HepG2 (cell line): ENCODE data around the gene SH2D3A. TPM values are rescaled to one million over a fixed set of nuclear protein-coding genes. Genes with fewer than 3 reads are reported as not detected.

Source experiments
- CREB1 ChIP-seq, 2 experiments: fragments of 450-650 bp in 1 of 2; IDR thresholded peaks; 2 replicates each; pipeline ENCODE4 v1.6.1; 2016 to 2017; ENCODE audit warnings: control low read depth in 1 of 2, mild to moderate bottlenecking in 1 of 2, missing compliant biosample characterization in 1 of 2, missing genetic modification characterization in 1 of 2
- FOXA1 ChIP-seq, 2 experiments: fragments of 450-650 bp in 1 of 2; sonication (generic) in 1 of 2; formaldehyde crosslinking in 1 of 2; IDR thresholded peaks; 2 replicates each; pipeline versions ENCODE4 v1.4.0 to v1.6.1; 2016 to 2020; ENCODE audit warnings: missing genetic modification reagents in 1 of 2
- GRHL1 ChIP-seq: sonication (generic); formaldehyde crosslinking; conservative IDR thresholded peaks from 2 replicates; pipeline ENCODE4 v1.8.0; 2022; ENCODE audit warnings: missing genetic modification reagents
- HMGXB4 ChIP-seq, 2 experiments: sonication (generic) in 1 of 2; formaldehyde crosslinking in 1 of 2; IDR thresholded peaks; 2 replicates each; pipeline versions ENCODE4 v1.4.0 to v1.6.1; 2018 to 2020; ENCODE audit warnings: missing genetic modification reagents in 2 of 2, borderline replicate concordance in 1 of 2, low read depth in 1 of 2, mild to moderate bottlenecking in 1 of 2, missing biosample characterization in 1 of 2
- MIER2 ChIP-seq: IDR thresholded peaks from 2 replicates; pipeline ENCODE4 v1.6.1; 2016; ENCODE audit warnings: missing biosample characterization, missing genetic modification reagents
- POLR2G ChIP-seq: fragments of 200-400 bp; formaldehyde crosslinking; IDR thresholded peaks from 2 replicates; pipeline ENCODE4 v1.6.1; 2018; ENCODE audit warnings: mild to moderate bottlenecking, low read depth, low read length, moderate library complexity
- PRDM10 ChIP-seq: sonication (generic); formaldehyde crosslinking; IDR thresholded peaks from 2 replicates; pipeline ENCODE4 v1.4.0; 2020; ENCODE audit warnings: low read depth, missing genetic modification reagents
- RFXANK ChIP-seq: IDR thresholded peaks from 2 replicates; pipeline ENCODE4 v1.6.1; 2016
- SOX6 ChIP-seq, 2 experiments: fragments of 450-650 bp in 1 of 2; sonication (generic) in 1 of 2; formaldehyde crosslinking in 1 of 2; IDR thresholded peaks; 2 replicates each; pipeline versions ENCODE4 v1.4.0 to v1.6.1; 2017 to 2020; ENCODE audit warnings: antibody characterized with exemption in 1 of 2, mild to moderate bottlenecking in 1 of 2, missing genetic modification reagents in 1 of 2
- THRA ChIP-seq: sonication (generic); formaldehyde crosslinking; IDR thresholded peaks from 2 replicates; pipeline ENCODE4 v1.4.0; 2020; ENCODE audit warnings: missing genetic modification reagents, borderline replicate concordance
- ZBTB20 ChIP-seq: sonication (generic); formaldehyde crosslinking; IDR thresholded peaks from 2 replicates; pipeline ENCODE4 v1.8.1; 2023; ENCODE audit warnings: missing genetic modification reagents, low read depth, mild to moderate bottlenecking, borderline replicate concordance
- ZBTB34 ChIP-seq: sonication (generic); formaldehyde crosslinking; IDR thresholded peaks from 2 replicates; pipeline ENCODE4 v1.8.0; 2022; ENCODE audit warnings: mild to moderate bottlenecking, missing genetic modification reagents
- ZNF703 ChIP-seq: sonication (generic); formaldehyde crosslinking; IDR thresholded peaks from 2 replicates; pipeline ENCODE4 v1.5.1; 2020; ENCODE audit warnings: missing genetic modification reagents, mild to moderate bottlenecking, moderate library complexity, borderline replicate concordance
- ZNF740 ChIP-seq: sonication (generic); formaldehyde crosslinking; IDR thresholded peaks from 2 replicates; pipeline ENCODE4 v1.4.0; 2020; ENCODE audit warnings: missing genetic modification reagents
- ZSCAN21 ChIP-seq: sonication (generic); formaldehyde crosslinking; IDR thresholded peaks from 2 replicates; pipeline ENCODE4 v1.8.0; 2022; ENCODE audit warnings: mild to moderate bottlenecking, missing genetic modification reagents, moderate library complexity, borderline replicate concordance
- polyA plus RNA-seq, 8 experiments: library from polyadenylated mRNA; depleted of rRNA in 3 of 8; stranded (reverse) in 7 of 8; unstranded in 1 of 8; fragments of >200 nt; fragmentation: Illumina TruSeq in 4 of 8; extraction: Trizol in 4 of 8; gene quantifications; 2 replicates each; pipeline versions ENCODE4 v1.2.1 to v1.2.3, GENCODE V29; 2011 to 2016; ENCODE audit warnings: low read depth in 4 of 8, missing spikeins in 1 of 8, mixed read lengths in 1 of 8; ENCODE audit not compliant: insufficient read depth in 1 of 8
- total RNA-seq, 5 experiments: library from RNA; depleted of rRNA; stranded (reverse); fragments of >200 nt; fragmentation: Illumina TruSeq; extraction: Trizol; gene quantifications; 2 replicates each; pipeline ENCODE4 v1.2.3, GENCODE V29; 2016; ENCODE audit warnings: low read depth in 1 of 5

The SH2D3A gene
- total and polyA plus RNA-seq, 2 of the 13 experiments (the other 11 are each of a cell fraction or from before 2014, with no cell fraction given), result 1.0 to 2.2 TPM

- TF ChIP-seq PRDM10 (CRISPR knock-in tag), result peak; percentile 41; the same call in 1 of the 2 replicates
- peak; percentile 11; the same call in 1 of the 2 replicates for TF ChIP-seq THRA (CRISPR knock-in tag)
- TF ChIP-seq SOX6 (IDR thresholded peaks at IDR 0.05), result no peak
- peak; percentile 9; the same call in 1 of the 2 replicates for TF ChIP-seq SOX6 (CRISPR knock-in tag; IDR thresholded peaks at IDR 0.05)
- TF ChIP-seq ZBTB34 (CRISPR knock-in tag), result no peak
- TF ChIP-seq MIER2 (CRISPR knock-in tag), result 0 out of 2 replicates have a peak, but pooled peaks have one; percentile 31
- TF ChIP-seq ZBTB20 (CRISPR knock-in tag), result no peak
- TF ChIP-seq HMGXB4 (CRISPR knock-in tag; IDR thresholded peaks at IDR 0.05; ENCODE audit: borderline replicate concordance in 1 of 2, low read depth in 1 of 2), result peak; percentile 31 to 38; a peak in 2 of 4 replicates
- no peak for TF ChIP-seq FOXA1 (IDR thresholded peaks at IDR 0.05)
- peak; percentile 5; the same call in 1 of the 2 replicates for TF ChIP-seq FOXA1 (CRISPR knock-in tag; IDR thresholded peaks at IDR 0.05)
- TF ChIP-seq POLR2G, result peak; percentile 84
- no peak for TF ChIP-seq GRHL1 (CRISPR knock-in tag)
- TF ChIP-seq ZSCAN21 (CRISPR knock-in tag), result peak; percentile 75; the same call in 1 of the 2 replicates
- no peak for TF ChIP-seq RFXANK (CRISPR knock-in tag)
- peak; percentile 71 for TF ChIP-seq CREB1 (IDR thresholded peaks at IDR 0.05)
- TF ChIP-seq CREB1 (CRISPR knock-in tag; IDR thresholded peaks at IDR 0.05), result peak; percentile 43; the same call in 1 of the 2 replicates
- TF ChIP-seq ZNF703, result no peak
- peak; percentile 70; the same call in 1 of the 2 replicates for TF ChIP-seq ZNF740 (CRISPR knock-in tag)
These were observed 48.3 kb downstream of the SH2D3A start (continued) for GRCh38 chr19:6718741-6719539.
